K562 (cell line): Measurements from ENCODE around the gene HPS4. TPM values are rescaled to one million over a fixed set of nuclear protein-coding genes. Genes with fewer than 3 reads are reported as not detected.

Experiments
- BHLHE40 ChIP-seq: IDR thresholded peaks from 2 replicates; pipeline ENCODE4 v1.6.1; 2011; ENCODE audit warnings: low read length, improper control_type of control experiment
- EP400 ChIP-seq: fragments of 450-650 bp; IDR thresholded peaks from 2 replicates; pipeline ENCODE4 v1.6.1; 2017; ENCODE audit warnings: antibody characterized with exemption, mild to moderate bottlenecking, moderate library complexity
- NCOA4 ChIP-seq: fragments of 450-650 bp; IDR thresholded peaks from 2 replicates; pipeline ENCODE4 v1.6.1; 2018; ENCODE audit warnings: mild to moderate bottlenecking; ENCODE audit not compliant: partially characterized antibody
- REST ChIP-seq, 2 experiments: fragments of 450-650 bp; formaldehyde crosslinking in 1 of 2; IDR thresholded peaks; 2 replicates each; pipeline versions ENCODE4 v1.4.0 to v1.6.1; 2014 to 2020; ENCODE audit warnings: mild to moderate bottlenecking in 2 of 2, borderline replicate concordance in 1 of 2, low read depth in 1 of 2
- ZNF76 ChIP-seq: fragments of 250-450 bp; sonication (Bioruptor Pico); IDR thresholded peaks from 2 replicates; pipeline ENCODE4 v1.4.0; 2020; ENCODE audit warnings: mild to moderate bottlenecking, moderate library complexity, borderline replicate concordance
- polyA plus RNA-seq, 8 experiments: library from polyadenylated mRNA; depleted of rRNA in 4 of 8; stranded (reverse) in 5 of 8; unstranded in 3 of 8; fragments of >200 nt; fragmentation: Nextera tagmentation in 2 of 8; fragmentation: Illumina TruSeq in 1 of 8; extraction: Ambion mirVana in 2 of 8; extraction: Trizol in 1 of 8; gene quantifications; 2 replicates each; pipeline versions ENCODE4 v1.2.1 to v1.2.3, GENCODE V29; 2011 to 2014; ENCODE audit warnings: inconsistent platforms in 1 of 8, missing spikeins in 1 of 8
- total RNA-seq, 7 experiments: library from RNA; depleted of rRNA in 6 of 7; stranded (reverse); fragments of >200 nt in 6 of 7; fragmentation: Illumina TruSeq in 2 of 7; extraction: Trizol in 2 of 7; gene quantifications; 2 replicates each; pipeline versions ENCODE4 v1.2.1 to v1.2.3, GENCODE V29; 2011 to 2021; ENCODE audit warnings: low replicate concordance in 1 of 7

The HPS4 gene
- total and polyA plus RNA-seq, 9 of the 15 experiments (the other 6 are each of a cell fraction or from before 2014, with no cell fraction given), result 12.8 to 29.2 (median 25.3) TPM

GRCh38 chr22:26447584-26448329 lies 35.8 kb downstream of the HPS4 start (continued):
- TF ChIP-seq REST (IDR thresholded peaks at IDR 0.05; ENCODE audit: borderline replicate concordance), result no peak
- no peak for TF ChIP-seq REST (CRISPR knock-in tag; IDR thresholded peaks at IDR 0.05; ENCODE audit: low read depth)
- no peak for TF ChIP-seq BHLHE40
- TF ChIP-seq NCOA4, result no peak
- TF ChIP-seq ZNF76, result no peak
- no peak for TF ChIP-seq EP400
